ENCODE measurements around the gene GSDMA.
"Not testable (repeated sequence)": the region's sequence is repeated elsewhere in the genome, so short reads cannot be mapped to it uniquely, and the experiment has no call there.

Gene GSDMA

DNA sequence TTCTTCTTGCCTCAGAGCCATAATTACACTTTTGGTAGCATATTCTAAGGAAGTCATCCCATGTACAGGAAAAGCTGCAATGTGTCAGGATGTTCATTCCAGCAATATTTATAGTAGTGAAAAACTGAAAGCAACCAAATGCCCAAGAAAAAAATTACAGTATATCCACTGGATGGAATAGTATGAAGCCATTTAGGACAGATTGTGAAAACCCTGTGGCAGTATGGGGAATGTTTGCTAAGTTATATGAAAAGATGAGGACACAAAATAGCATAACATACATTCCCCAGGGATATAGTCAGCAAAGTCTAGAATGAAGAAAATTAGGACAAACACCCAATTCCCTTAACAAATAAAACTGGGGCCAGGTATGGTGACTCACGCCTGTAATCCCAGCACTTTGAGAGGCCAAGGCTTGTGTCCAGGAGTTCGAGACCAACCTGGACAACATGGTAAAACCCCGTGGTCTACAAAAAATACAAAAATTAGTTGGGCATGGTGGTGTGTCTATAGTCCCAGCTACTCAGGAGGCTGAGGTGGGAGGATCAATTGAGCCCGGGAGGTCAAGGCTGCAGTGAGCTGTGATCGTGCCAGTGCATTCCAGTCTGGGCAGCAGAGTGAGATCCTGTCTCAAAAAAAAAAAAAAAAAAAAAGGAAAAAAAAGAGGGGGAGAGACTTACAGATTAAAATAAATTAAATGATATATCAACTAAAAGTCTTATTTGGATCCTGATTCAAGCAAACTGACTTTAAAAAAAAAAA lies 33.0 kb upstream of the GSDMA start:
- DNase-seq, result no peak

GRCh38 chr17:39933912-39934311 lies 28.9 kb upstream of the GSDMA start:
- no peak for DNase-seq

DNA sequence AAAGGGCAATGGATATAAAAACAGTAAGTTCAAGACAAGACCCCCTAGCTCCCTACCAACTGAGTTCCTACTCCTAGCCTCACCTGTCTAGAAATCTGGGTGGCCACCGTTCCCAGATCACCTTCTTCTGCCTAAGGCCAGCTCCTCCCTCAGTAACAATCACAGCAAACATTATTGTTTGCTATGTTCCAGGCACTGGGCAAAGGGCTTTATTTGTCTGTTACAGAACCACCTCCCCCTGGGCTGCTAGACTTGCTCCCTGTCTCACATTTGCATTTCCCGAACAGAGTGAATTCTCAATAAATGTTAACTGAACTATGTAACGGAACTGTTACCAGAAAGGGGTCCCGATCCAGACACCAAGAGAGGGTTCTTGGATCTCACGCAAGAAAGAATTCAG lies 28.5 kb upstream of the GSDMA start:
- no peak for DNase-seq

DNA sequence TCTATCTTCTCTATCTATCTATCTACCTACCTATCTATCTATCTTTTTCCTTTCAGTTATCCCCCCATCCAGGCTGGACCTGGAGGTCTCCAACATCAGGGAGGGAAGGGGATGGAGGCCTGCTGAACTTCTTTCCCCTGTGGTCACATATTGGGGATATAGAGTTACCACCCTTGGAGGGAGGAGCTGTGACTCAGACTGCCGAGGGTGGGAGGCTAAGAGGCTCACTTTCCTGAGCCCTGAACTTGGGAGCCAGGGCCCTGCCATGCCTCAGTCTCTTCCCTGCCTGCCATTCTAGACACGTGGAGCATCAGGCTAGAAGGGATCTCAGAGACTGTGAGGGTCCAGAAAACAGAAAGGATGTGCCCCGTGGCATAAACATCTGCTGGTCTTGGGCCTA lies 26.9 kb upstream of the GSDMA start:
- DNase-seq, result no peak

- DNase-seq, result no peak
These were observed 25.4 kb upstream of the GSDMA start for GRCh38 chr17:39937447-39937846.

GRCh38 chr17:39938140-39938869 lies 24.5 kb upstream of the GSDMA start:
- no peak for DNase-seq

GRCh38 chr17:39939106-39939505 lies 23.7 kb upstream of the GSDMA start:
- no peak for DNase-seq

GRCh38 chr17:39939588-39940419 lies 23.0 kb upstream of the GSDMA start:
- peak; percentile 15 to 23 for DNase-seq

- DNase-seq, result no peak
These were observed 19.0 kb upstream of the GSDMA start for GRCh38 chr17:39943702-39944392.

DNA sequence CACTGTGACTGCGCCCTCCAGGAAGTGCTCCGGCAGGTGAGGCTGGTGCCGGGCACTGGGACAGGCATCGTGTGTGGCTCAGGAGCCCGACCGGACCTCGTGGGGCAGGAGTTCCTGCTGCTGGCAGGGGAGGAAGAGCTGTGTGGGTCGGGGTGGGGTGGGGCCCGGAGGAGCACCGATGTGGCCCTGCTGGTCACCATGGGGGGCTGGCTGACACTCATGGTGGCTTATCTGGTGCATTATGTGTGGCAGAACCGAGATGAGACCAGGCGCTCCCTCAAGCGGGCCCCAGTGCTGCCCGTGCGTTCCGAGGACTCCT lies 18.5 kb upstream of the GSDMA start:
- no peak for DNase-seq

GRCh38 chr17:39946551-39947330 lies 16.1 kb upstream of the GSDMA start:
- DNase-seq, result no peak

DNA sequence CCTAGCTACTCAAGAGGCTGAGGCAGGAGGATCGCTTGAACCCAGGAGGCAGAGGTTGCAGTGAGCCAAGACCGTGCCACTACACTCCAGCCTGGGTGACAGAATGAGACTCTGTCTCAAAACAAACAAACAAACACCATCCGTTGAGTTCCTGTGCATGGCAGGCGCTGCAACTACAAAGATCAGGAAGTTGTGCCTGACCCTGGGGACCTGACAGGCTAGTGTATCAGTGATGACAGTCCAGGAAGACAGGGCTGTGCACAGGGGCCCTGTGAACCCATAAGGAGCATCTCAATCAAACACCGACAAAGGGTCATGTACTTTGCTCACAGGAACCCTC lies 14.3 kb upstream of the GSDMA start:
- not testable (repeated sequence) for DNase-seq

GRCh38 chr17:39949028-39949427 lies 13.8 kb upstream of the GSDMA start:
- DNase-seq, result no peak

GRCh38 chr17:39950871-39951348 lies 11.9 kb upstream of the GSDMA start:
- no peak for DNase-seq

GRCh38 chr17:39951924-39952679 lies 10.7 kb upstream of the GSDMA start:
- no peak for DNase-seq

DNA sequence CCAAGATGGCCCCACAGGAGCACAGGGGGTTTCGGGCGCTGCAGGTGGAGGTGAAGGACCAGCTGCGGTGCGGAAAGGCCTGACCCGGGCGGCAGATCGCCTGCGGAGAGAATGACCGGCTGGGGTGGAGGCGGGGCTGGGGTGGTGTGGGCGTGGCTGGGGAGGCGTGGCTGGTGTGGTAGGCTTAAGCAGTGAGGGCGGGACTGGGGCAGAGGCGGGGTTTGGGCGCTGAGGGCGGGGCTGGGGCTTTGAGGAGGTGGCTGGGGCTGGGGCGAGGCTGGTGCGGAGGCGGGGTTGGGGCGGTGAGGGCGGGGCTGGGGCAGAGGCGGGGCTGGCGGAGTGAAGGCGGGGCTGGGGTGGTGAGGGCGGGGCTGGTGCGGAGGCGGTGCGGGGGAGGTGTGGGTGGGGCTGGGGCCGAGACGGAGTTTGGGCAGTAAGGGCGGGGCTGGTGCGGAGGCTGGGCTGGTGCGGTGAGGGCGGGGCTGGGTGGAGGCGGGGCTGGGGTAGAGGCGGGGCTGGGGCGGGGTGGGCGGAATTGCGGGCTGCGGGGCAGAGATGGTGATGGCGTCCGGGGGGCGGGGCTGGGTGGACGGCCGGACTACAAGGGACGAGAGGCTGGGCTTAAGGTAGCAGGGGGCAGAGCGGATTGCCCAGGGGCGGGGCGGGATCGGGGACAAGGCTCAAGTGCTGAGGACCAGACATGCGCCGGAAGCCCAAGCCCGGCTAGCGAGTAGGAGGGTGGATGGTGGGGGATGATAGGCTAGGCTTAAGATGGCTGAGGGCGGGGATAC lies 9.9 kb upstream of the GSDMA start:
- DNase-seq, result peak; percentile 96

GRCh38 chr17:39953471-39953888 lies 9.3 kb upstream of the GSDMA start:
- no peak for DNase-seq

DNA sequence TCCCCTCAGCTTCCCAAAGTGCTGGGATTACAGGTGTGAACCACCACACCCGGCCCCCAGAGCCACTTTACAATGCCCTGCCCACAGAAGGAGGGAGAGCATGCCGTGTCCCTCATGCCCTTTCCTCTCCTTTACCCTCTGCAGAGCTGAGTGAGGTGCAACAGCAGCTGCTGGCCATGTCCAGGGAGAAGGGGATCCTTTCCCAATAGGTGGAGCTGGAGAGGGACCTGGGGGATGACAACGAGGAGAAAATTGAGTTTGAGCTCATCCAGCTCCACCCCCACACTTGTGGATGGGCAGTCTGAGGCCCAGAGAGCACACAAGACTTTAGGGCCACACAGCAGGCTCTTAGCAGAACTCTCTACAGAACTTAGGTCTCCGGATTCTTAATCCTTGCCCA lies 7.9 kb upstream of the GSDMA start:
- no peak for DNase-seq

- no peak for DNase-seq
These were observed 7.0 kb upstream of the GSDMA start for GRCh38 chr17:39955726-39956225.

- no peak for DNase-seq
These were observed 2.2 kb upstream of the GSDMA start for GRCh38 chr17:39960524-39961041.

All from SHP77 (cell line).